ENCODE measurements around the gene PITHD1.
A peak's percentile ranks its signal among the peaks of the same experiment; 100 is the strongest.

PITHD1 gene

GRCh38 chr1:23751815-23752200 lies 26.4 kb upstream of the PITHD1 start:
- in situ Hi-C loops (cut with HindIII; ENCODE audit: low pct_ligation_motif_present, low sequenced_read_pairs): no loop called here
- Histone ChIP-seq H3K27ac (no peak overlapping the region), H3K36me3 (replicated peaks) (peaks cover 68% of the 10 kb centered on the region), H3K27me3 (replicated peaks) (no peaks in the 10 kb centered on the region), H3K4me3 (ENCODE audit: low read depth, low read length) (no peak overlapping the region)
- TF ChIP-seq CTCF (IDR thresholded peaks at IDR 0.05; ENCODE audit: low read depth, low read length, missing control alignments): no peak
- no peak for DNase-seq

- Histone ChIP-seq H3K27me3 (replicated peaks) (no peaks in the 10 kb centered on the region), H3K36me3 (replicated peaks) (peaks cover 77% of the 10 kb centered on the region), H3K27ac (no peak overlapping the region), H3K4me3 (ENCODE audit: low read depth, low read length) (no peak overlapping the region)
- in situ Hi-C loops (cut with HindIII; ENCODE audit: low pct_ligation_motif_present, low sequenced_read_pairs): no loop called here
- no peak for TF ChIP-seq CTCF (IDR thresholded peaks at IDR 0.05; ENCODE audit: low read depth, low read length, missing control alignments)
- no peak for DNase-seq
These were observed 25.3 kb upstream of the PITHD1 start for GRCh38 chr1:23752909-23753308.

- DNase-seq: peak; percentile 80
- H3K4me3 ChIP-seq (ENCODE audit: low read depth, low read length): no peak overlapping the region
- in situ Hi-C loops (cut with HindIII; ENCODE audit: low pct_ligation_motif_present, low sequenced_read_pairs): no loop called here
- no peaks in the 10 kb centered on the region for H3K27me3 ChIP-seq (replicated peaks)
- no peak for TF ChIP-seq CTCF (IDR thresholded peaks at IDR 0.05; ENCODE audit: low read depth, low read length, missing control alignments)
- H3K36me3 ChIP-seq (replicated peaks): peaks cover 92% of the 10 kb centered on the region
- peak overlapping the region; percentile 80 for H3K27ac ChIP-seq
These were observed 21.5 kb upstream of the PITHD1 start for GRCh38 chr1:23756676-23757075.

GRCh38 chr1:23757812-23758211 lies 20.4 kb upstream of the PITHD1 start:
- H3K4me3 ChIP-seq (ENCODE audit: low read depth, low read length): no peak overlapping the region
- no peak overlapping the region for H3K27ac ChIP-seq
- no peak for DNase-seq
- H3K36me3 ChIP-seq (replicated peaks): peaks cover 89% of the 10 kb centered on the region
- H3K27me3 ChIP-seq (replicated peaks): no peaks in the 10 kb centered on the region
- no peak for TF ChIP-seq CTCF (IDR thresholded peaks at IDR 0.05; ENCODE audit: low read depth, low read length, missing control alignments)
- in situ Hi-C loops (cut with HindIII; ENCODE audit: low pct_ligation_motif_present, low sequenced_read_pairs): no loop called here

- Histone ChIP-seq H3K27me3 (replicated peaks) (no peaks in the 10 kb centered on the region), H3K27ac (no peak overlapping the region), H3K4me3 (ENCODE audit: low read depth, low read length) (no peak overlapping the region), H3K36me3 (replicated peaks) (peaks cover 84% of the 10 kb centered on the region)
- in situ Hi-C loops (cut with HindIII; ENCODE audit: low pct_ligation_motif_present, low sequenced_read_pairs): no loop called here
- DNase-seq: no peak
- no peak for TF ChIP-seq CTCF (IDR thresholded peaks at IDR 0.05; ENCODE audit: low read depth, low read length, missing control alignments)
These were observed 18.9 kb upstream of the PITHD1 start for GRCh38 chr1:23759277-23759676.

GRCh38 chr1:23763041-23763577 lies 15.1 kb upstream of the PITHD1 start:
- TF ChIP-seq CTCF (IDR thresholded peaks at IDR 0.05; ENCODE audit: low read depth, low read length, missing control alignments): no peak
- no peaks in the 10 kb centered on the region for H3K27me3 ChIP-seq (replicated peaks)
- H3K4me3 ChIP-seq (ENCODE audit: low read depth, low read length): no peak overlapping the region
- in situ Hi-C loops (cut with HindIII; ENCODE audit: low pct_ligation_motif_present, low sequenced_read_pairs): no loop called here
- H3K36me3 ChIP-seq (replicated peaks): peaks cover 58% of the 10 kb centered on the region
- H3K27ac ChIP-seq: no peak overlapping the region
- DNase-seq: no peak
